ENCODE measurements around the gene CD99.

DNA sequence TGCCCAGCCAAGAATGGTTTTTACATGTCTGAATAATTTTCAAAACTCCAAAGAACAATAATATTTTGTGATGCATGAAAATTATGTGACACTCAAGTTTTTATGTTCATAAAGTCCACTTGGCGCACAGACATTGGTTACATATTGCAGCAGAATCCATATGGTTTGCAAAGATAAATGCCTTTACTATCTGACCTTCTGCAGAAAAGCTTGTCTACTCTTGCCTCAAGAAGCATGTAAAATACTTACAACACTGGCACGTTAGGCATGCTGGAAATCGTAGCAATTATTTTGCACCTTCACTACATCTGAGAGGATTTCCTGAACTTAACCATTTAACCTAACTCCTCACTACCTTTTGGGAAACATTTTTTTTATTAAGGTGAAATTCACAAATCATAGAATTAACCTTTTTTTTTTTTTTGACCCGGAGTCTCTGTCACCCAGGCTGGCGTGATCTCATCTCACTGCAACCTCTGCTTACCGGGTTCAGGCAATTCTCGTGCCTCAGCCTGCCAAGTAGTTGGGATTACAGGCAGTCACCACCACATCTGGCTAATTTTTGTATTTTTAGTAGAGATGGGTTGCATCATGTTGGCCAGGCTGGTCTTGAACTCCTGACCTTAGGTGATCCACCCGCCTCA, 57.2 kb downstream of the CD99 start:
- TF ChIP-seq, protein P1, sequence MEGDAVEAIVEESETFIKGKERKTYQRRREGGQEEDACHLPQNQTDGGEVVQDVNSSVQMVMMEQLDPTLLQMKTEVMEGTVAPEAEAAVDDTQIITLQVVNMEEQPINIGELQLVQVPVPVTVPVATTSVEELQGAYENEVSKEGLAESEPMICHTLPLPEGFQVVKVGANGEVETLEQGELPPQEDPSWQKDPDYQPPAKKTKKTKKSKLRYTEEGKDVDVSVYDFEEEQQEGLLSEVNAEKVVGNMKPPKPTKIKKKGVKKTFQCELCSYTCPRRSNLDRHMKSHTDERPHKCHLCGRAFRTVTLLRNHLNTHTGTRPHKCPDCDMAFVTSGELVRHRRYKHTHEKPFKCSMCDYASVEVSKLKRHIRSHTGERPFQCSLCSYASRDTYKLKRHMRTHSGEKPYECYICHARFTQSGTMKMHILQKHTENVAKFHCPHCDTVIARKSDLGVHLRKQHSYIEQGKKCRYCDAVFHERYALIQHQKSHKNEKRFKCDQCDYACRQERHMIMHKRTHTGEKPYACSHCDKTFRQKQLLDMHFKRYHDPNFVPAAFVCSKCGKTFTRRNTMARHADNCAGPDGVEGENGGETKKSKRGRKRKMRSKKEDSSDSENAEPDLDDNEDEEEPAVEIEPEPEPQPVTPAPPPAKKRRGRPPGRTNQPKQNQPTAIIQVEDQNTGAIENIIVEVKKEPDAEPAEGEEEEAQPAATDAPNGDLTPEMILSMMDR (IDR thresholded peaks at IDR 0.05; ENCODE audit: low read length) = no peak
- no peak for TF ChIP-seq EZH2 (optimal IDR thresholded peaks at IDR 0.05; ENCODE audit: low read depth, low read length)
- no peak for TF ChIP-seq EZH2phosphoT487 (IDR thresholded peaks at IDR 0.05; ENCODE audit: low read length)

All from MM.1S (cell line).